Ectodermal cell (in vitro differentiated cells): ENCODE measurements around the gene HEXD.

Experiments
- H3K27ac ChIP-seq: 2 replicates; pipeline ENCODE4 v1.7.0; 2013; ENCODE audit warnings: mild to moderate bottlenecking, low read depth, low read length; ENCODE audit not compliant: insufficient read depth, poor library complexity, severe bottlenecking
- H3K27me3 ChIP-seq: 2 replicates; pipeline ENCODE4 v1.7.0; 2013; ENCODE audit warnings: mild to moderate bottlenecking, low read length; ENCODE audit not compliant: insufficient read depth, control insufficient read depth, poor library complexity, severe bottlenecking
- H3K36me3 ChIP-seq: one replicate; pipeline ENCODE4 v1.7.0; 2013; ENCODE audit warnings: low read length; ENCODE audit not compliant: control insufficient read depth, insufficient read depth
- H3K4me1 ChIP-seq: one replicate; pipeline ENCODE4 v1.7.0; 2013; ENCODE audit warnings: low read length; ENCODE audit not compliant: control insufficient read depth, insufficient read depth
- H3K4me3 ChIP-seq: 2 replicates; pipeline ENCODE4 v1.7.0; 2013; ENCODE audit warnings: low read depth, low read length, control low read depth; ENCODE audit not compliant: insufficient read depth
- H3K9me3 ChIP-seq: 2 replicates; pipeline ENCODE4 v1.7.0; 2013; ENCODE audit warnings: mild to moderate bottlenecking, low read length, moderate library complexity; ENCODE audit not compliant: control insufficient read depth
- WGBS, 2 experiments: methylation state at CpG; one replicate each; pipeline ENCODE4 v1.1.7; 2013; ENCODE audit warnings: missing lambda C conversion rate in 2 of 2; 5-methylcytosine and 5-hydroxymethylcytosine counted together

The HEXD gene

DNA sequence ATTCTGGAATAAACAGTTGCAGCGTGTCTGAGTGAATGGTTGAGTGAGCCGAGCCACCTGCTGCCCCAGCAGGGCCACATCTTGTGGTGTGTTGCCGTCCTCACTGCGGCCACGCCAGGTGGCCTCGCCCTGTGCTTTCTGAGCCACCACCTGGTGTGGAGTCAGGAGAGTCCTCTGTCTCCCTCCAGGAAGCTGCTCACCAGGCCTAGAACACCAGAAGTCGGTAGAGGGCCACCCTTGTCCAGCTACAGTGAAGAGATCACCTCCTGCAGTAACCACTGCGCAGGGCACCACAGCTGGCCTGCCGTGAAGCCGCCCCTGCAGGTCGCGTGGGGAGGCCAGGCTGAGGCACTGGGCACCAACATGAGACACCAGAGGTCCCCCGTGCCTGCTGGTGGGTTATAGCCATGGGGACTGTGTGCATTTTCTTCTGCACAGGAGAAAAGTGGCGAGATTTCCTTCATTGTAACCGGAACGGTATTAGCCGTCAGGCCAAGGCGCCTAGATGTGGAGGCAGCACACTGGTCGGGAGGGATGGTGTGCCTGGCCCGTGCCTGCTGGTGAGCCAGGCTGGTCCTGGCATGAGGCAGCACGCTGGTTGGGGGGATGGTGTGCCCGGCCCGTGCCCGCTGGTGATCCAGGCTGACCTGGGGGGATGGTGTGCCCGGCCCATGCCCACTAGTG, 72.5 kb downstream of the HEXD start:
- Histone ChIP-seq H3K36me3 (peaks cover 20% of the 10 kb centered on the region), H3K27me3 (peaks cover under 1% of the 10 kb centered on the region), H3K27ac (no peak overlapping the region), H3K4me3 (no peak overlapping the region), H3K4me1 (peaks cover 6% of the 10 kb centered on the region), H3K9me3 (no peaks in the 10 kb centered on the region)
- WGBS, 2 experiments = 93 to 95% methylated on average over 25 of the region's 25 CpGs

- Histone ChIP-seq H3K4me3 (no peak overlapping the region), H3K36me3 (peaks cover 16% of the 10 kb centered on the region), H3K9me3 (no peaks in the 10 kb centered on the region), H3K4me1 (peaks cover 6% of the 10 kb centered on the region), H3K27ac (no peak overlapping the region), H3K27me3 (peaks cover 6% of the 10 kb centered on the region)
- WGBS, 2 experiments = 95 to 96% methylated on average over 10 of the region's 10 CpGs
These were observed 73.0 kb downstream of the HEXD start for GRCh38 chr17:82491196-82491530.

DNA sequence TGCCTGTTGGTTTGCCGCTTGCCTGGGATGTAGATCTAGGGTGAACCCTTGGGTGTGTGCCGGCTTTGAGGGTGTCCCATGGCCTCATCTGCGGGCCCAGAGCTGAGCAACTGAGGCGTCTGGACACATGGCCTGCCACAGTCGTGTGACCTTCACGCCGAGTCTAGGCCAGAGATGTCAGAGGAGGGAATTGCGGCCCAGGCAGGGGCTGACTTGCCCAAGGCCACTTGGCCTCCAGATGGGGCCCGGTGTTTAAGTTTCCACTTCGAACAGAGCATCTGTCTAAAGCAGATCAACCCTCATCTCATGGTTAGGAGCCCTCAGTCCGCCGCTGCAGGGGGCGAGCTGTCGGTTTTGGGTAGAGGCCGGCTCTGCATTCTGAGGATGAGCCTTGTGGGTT, 73.4 kb downstream of the HEXD start:
- Histone ChIP-seq H3K36me3 (peaks cover 13% of the 10 kb centered on the region), H3K4me3 (no peak overlapping the region), H3K27me3 (peaks cover 10% of the 10 kb centered on the region), H3K27ac (no peak overlapping the region), H3K9me3 (no peaks in the 10 kb centered on the region), H3K4me1 (peaks cover 6% of the 10 kb centered on the region)
- 91 to 92% methylated on average over 15 of the region's 15 CpGs for WGBS, 2 experiments
